Suprapubic skin (tissue), 4 donors: ENCODE measurements around the gene TASP1.

Source experiments
- EP300 ChIP-seq: sonication (generic); formaldehyde crosslinking; IDR thresholded peaks from one replicate; pipeline ENCODE4 v1.6.1; 2017; ENCODE audit warnings: antibody characterized with exemption
- POLR2A ChIP-seq, 2 donors: fragments of 450-650 bp; IDR thresholded peaks; one replicate each; pipeline ENCODE4 v1.6.1; 2017; ENCODE audit warnings: antibody characterized with exemption in 2 of 2, mild to moderate bottlenecking in 2 of 2, moderate library complexity in 2 of 2
- POLR2AphosphoS5 ChIP-seq, 3 donors: sonication (generic); formaldehyde crosslinking; IDR thresholded peaks; one replicate each; pipeline ENCODE4 v1.6.1; 2017; ENCODE audit warnings: antibody characterized with exemption in 3 of 3
- TF ChIP-seq, protein P1 (sequence below), 2 donors: fragments of 200-600 bp in 1 of 2; fragments of 450-650 bp in 1 of 2; sonication (generic) in 1 of 2; IDR thresholded peaks; one replicate each; pipeline ENCODE4 v1.5.1; 2016 to 2019; ENCODE audit warnings: antibody characterized with exemption in 2 of 2, mild to moderate bottlenecking in 1 of 2, moderate library complexity in 1 of 2

DNA sequence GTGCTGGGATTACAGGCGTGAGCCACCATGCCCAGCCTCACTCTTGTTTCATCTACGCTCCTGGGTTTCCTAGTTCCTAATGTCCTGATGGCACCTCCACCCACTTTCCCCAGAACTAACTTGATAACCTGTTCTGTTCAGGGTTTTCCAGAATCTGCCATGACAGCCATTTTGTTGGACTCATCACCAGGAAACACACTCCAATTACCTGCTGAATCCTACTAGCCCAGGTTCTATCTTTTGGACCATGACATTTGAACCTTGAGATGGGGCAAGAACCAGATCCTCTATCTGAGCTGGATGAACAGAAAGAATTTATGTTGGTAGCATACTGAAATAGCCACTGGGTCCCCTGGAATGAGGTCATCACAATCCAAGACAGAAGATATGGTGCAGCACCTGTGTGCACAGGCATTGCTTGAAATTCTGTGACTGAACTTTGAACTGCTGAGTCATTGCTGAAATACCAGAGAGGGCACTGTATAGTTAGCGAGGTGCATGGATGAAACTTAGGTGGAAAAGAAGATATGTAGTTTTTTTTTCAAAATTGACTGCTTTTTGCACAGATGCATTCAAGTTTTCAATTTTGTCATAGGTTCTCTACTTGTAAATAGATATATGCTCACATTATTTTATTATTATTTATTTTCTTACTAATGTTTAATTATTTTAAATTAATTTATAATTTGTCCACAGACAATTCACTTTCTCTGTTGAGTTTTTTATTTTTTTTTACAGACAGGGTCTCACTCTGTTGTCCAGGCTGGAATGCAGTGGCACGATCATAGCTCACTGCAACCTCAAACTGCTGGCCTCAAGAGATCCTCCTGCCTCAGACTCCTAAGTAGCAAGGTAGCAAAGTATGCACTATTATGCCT lies 42.8 kb upstream of the TASP1 start:
- TF ChIP-seq POLR2A (IDR thresholded peaks at IDR 0.05) (no peak), EP300 (no peak), POLR2AphosphoS5 (IDR thresholded peaks at IDR 0.05) (no peak)
- TF ChIP-seq, protein P1, sequence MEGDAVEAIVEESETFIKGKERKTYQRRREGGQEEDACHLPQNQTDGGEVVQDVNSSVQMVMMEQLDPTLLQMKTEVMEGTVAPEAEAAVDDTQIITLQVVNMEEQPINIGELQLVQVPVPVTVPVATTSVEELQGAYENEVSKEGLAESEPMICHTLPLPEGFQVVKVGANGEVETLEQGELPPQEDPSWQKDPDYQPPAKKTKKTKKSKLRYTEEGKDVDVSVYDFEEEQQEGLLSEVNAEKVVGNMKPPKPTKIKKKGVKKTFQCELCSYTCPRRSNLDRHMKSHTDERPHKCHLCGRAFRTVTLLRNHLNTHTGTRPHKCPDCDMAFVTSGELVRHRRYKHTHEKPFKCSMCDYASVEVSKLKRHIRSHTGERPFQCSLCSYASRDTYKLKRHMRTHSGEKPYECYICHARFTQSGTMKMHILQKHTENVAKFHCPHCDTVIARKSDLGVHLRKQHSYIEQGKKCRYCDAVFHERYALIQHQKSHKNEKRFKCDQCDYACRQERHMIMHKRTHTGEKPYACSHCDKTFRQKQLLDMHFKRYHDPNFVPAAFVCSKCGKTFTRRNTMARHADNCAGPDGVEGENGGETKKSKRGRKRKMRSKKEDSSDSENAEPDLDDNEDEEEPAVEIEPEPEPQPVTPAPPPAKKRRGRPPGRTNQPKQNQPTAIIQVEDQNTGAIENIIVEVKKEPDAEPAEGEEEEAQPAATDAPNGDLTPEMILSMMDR (IDR thresholded peaks at IDR 0.05), result no peak
